SK-N-MC (cell line): Measurements from ENCODE around the gene FBXO10.

Experiments used
- EZH2 ChIP-seq: fragments of 200-600 bp; sonication (generic); IDR thresholded peaks from one replicate; pipeline ENCODE4 v1.6.1; 2017; ENCODE audit warnings: antibody characterized with exemption
- FOXP2 ChIP-seq: optimal IDR thresholded peaks from 2 replicates; pipeline ENCODE3; 2011; ENCODE audit warnings: mild to moderate bottlenecking, moderate library complexity; ENCODE audit not compliant: insufficient read depth; ENCODE audit errors: extremely low read length, control extremely low read depth
- POLR2AphosphoS5 ChIP-seq: IDR thresholded peaks from 2 replicates; pipeline ENCODE4 v1.6.1; 2012; ENCODE audit warnings: mild to moderate bottlenecking, low read depth, low read length, borderline replicate concordance

GRCh38 chr9:37512437-37512836, 63.7 kb downstream of the FBXO10 start:
- TF ChIP-seq POLR2AphosphoS5, result no peak
- TF ChIP-seq EZH2, result no peak
- TF ChIP-seq FOXP2, result no peak
